ENCODE data around the gene HSD17B1. TPM values are rescaled to one million over a fixed set of nuclear protein-coding genes. Genes with fewer than 3 reads are reported as not detected.

HSD17B1 gene
- total RNA-seq, 3 donors from 2014 or later = 1.2 to 5.6 (median 1.8) TPM

DNA sequence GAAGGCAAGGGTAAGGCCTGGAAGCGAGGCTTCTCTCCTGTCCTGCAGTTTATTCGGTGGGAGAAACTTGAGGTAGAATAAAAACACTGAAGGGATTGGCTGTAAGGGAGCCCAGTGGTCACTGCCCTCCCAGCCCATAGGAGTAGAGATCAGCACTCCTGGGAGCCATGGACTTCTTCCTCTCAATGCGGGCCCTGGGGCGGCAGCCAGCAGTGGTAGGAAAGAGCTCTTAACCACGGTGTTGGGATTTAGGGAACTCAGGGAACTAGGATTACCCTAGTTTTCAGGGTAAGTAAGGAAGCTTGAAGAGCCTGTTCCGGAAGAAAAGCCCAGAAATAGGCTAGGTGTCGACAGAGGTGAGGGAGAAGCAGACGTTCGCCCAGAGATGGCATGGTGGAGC is 40.5 kb upstream of the HSD17B1 start:
- Histone ChIP-seq H3K9me3 (no peaks in the 10 kb centered on the region), H3K36me3 (no peaks in the 10 kb centered on the region), H3K27me3 (no peaks in the 10 kb centered on the region), H3K4me3 (no peak overlapping the region), H3K27ac (peak overlapping the region; percentile 78 to 88), H3K4me1 (peaks cover 0 to under 1% of the 10 kb centered on the region in 2 donors)
- DNase-seq (ENCODE audit: low spot score in 2 of 2) = no peak
- TF ChIP-seq POLR2AphosphoS5 (IDR thresholded peaks at IDR 0.05) (no peak), POLR2A (IDR thresholded peaks at IDR 0.05) (no peak)
- TF ChIP-seq, protein P1, sequence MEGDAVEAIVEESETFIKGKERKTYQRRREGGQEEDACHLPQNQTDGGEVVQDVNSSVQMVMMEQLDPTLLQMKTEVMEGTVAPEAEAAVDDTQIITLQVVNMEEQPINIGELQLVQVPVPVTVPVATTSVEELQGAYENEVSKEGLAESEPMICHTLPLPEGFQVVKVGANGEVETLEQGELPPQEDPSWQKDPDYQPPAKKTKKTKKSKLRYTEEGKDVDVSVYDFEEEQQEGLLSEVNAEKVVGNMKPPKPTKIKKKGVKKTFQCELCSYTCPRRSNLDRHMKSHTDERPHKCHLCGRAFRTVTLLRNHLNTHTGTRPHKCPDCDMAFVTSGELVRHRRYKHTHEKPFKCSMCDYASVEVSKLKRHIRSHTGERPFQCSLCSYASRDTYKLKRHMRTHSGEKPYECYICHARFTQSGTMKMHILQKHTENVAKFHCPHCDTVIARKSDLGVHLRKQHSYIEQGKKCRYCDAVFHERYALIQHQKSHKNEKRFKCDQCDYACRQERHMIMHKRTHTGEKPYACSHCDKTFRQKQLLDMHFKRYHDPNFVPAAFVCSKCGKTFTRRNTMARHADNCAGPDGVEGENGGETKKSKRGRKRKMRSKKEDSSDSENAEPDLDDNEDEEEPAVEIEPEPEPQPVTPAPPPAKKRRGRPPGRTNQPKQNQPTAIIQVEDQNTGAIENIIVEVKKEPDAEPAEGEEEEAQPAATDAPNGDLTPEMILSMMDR (IDR thresholded peaks at IDR 0.05) = no peak
- intact Hi-C loops (cut with DNase I; ENCODE audit: low total_unique reads) = no loop called here

DNA sequence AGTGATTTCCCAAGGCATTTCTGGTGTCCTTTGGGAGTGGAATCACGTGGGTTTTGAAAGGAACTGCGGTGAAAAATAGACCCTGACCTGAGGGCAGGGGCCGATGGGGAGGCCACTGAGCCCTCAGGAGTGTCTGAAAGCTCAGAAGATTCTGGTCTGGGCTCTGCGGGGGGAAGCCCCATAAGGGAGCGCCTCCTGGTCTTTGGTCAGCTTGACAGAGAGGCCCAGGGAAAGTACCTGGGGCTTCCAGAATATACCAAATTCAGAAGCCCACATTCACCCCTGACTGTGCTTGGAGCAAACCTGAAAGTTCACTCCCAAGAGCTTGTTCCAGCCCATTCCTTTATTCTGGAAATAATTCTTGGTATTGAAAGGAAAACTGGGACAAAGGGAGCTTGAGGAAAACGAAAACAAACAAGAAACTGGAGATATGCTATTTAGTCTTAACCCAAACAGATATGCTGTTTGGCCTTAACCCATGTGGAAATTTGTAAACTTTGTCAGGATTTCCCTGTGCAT is 39.9 kb upstream of the HSD17B1 start:
- intact Hi-C loops (cut with DNase I; ENCODE audit: low total_unique reads) = no loop called here

DNA sequence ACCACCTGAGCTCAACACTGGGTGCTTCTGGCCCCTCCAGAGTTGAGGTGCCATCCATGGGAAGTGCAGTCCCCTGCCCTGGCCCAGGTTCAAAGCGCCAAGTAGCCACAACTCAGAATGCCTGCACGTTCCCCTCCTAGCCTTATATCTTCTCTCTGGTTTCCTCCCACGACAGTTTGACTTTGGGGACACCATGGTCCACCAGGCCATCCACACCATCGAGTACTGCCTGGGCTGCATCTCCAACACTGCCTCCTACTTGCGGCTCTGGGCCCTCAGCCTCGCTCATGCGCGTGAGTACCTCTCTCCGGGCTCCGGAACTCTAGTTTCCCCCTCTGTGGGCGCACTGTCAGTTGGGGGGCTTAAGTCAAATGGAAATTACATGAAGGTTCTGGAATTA is 39.0 kb upstream of the HSD17B1 start:
- no peaks in the 10 kb centered on the region for H3K36me3 ChIP-seq
- peaks cover 10 to 12% of the 10 kb centered on the region in 2 donors for H3K4me1 ChIP-seq
- intact Hi-C loops (cut with DNase I; ENCODE audit: low total_unique reads) = no loop called here

More for the DNA sequence above, 39.9 kb upstream of the HSD17B1 start:
- no peak for TF ChIP-seq POLR2A (IDR thresholded peaks at IDR 0.05)
- Histone ChIP-seq H3K27ac (peak overlapping the region; percentile 78 to 88), H3K27me3 (no peaks in the 10 kb centered on the region), H3K4me1 (peaks cover under 1 to 5% of the 10 kb centered on the region in 2 donors), H3K4me3 (no peak overlapping the region), H3K9me3 (no peaks in the 10 kb centered on the region), H3K36me3 (no peaks in the 10 kb centered on the region)
- DNase-seq (ENCODE audit: low spot score in 2 of 2) = no peak

DNA sequence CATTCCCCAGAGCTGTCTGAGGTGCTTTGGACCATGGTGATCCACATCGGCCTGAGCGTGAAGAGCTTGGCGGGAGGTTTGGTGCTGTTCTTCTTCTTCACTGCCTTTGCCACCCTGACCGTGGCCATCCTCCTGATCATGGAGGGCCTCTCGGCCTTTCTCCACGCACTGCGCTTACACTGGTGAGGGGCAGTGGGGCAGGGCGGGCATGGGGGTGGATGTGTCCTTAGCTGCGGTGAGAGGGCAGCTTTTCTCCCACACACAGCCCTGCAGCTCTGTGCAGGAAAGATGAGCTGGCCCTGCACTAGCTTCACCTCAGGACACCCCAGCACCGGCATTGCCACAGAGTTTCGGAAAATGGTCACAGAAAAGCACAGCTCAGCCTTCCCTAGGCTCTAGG is 38.4 kb upstream of the HSD17B1 start:
- intact Hi-C loops (cut with DNase I; ENCODE audit: low total_unique reads) = no loop called here
- Histone ChIP-seq H3K4me3 (no peak overlapping the region), H3K27ac (peak overlapping the region; percentile 78 to 88), H3K36me3 (no peaks in the 10 kb centered on the region), H3K9me3 (no peaks in the 10 kb centered on the region), H3K4me1 (peaks cover 16 to 18% of the 10 kb centered on the region in 2 donors), H3K27me3 (no peaks in the 10 kb centered on the region)
- no peak for DNase-seq (ENCODE audit: low spot score in 2 of 2)
- TF ChIP-seq POLR2AphosphoS5 (IDR thresholded peaks at IDR 0.05) = no peak
- TF ChIP-seq, protein P1 (IDR thresholded peaks at IDR 0.05) = no peak
- TF ChIP-seq POLR2A (IDR thresholded peaks at IDR 0.05) = no peak

More for the DNA sequence above, 39.0 kb upstream of the HSD17B1 start:
- Histone ChIP-seq H3K4me3 (no peak overlapping the region), H3K27ac (peak overlapping the region; percentile 78 to 88), H3K9me3 (no peaks in the 10 kb centered on the region), H3K27me3 (no peaks in the 10 kb centered on the region)
- TF ChIP-seq POLR2AphosphoS5 (IDR thresholded peaks at IDR 0.05) = no peak
- TF ChIP-seq, protein P1 (IDR thresholded peaks at IDR 0.05) = no peak
- TF ChIP-seq POLR2A (IDR thresholded peaks at IDR 0.05) = no peak
- DNase-seq (ENCODE audit: low spot score in 2 of 2) = no peak

DNA sequence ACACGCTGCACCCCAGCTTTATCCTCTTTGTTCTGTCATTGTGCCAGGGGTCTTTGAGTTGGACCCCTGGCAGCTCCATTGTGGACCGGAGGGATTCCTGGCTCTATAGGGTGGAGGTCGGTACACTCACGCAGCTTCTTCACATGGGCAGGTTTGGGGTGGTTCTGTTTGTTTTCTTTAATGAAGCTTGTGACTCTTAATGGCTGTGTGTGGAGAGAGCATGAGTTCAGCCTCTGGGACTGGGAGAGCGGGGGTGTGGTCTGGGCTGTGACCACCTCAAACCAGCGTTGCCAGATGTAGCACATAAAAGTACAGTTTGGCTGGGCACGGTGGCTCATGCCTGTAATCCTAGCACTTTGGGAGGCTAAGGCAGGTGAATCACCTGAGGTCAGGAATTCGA is 37.9 kb upstream of the HSD17B1 start:
- TF ChIP-seq POLR2AphosphoS5 (IDR thresholded peaks at IDR 0.05) (no peak), POLR2A (IDR thresholded peaks at IDR 0.05) (no peak)
- TF ChIP-seq, protein P1 (IDR thresholded peaks at IDR 0.05) = no peak
- intact Hi-C loops (cut with DNase I; ENCODE audit: low total_unique reads) = no loop called here
- Histone ChIP-seq H3K27me3 (no peaks in the 10 kb centered on the region), H3K27ac (peak overlapping the region; percentile 78 to 88), H3K4me1 (peaks cover 21 to 24% of the 10 kb centered on the region in 2 donors), H3K36me3 (no peaks in the 10 kb centered on the region), H3K4me3 (no peak overlapping the region), H3K9me3 (no peaks in the 10 kb centered on the region)
- no peak for DNase-seq (ENCODE audit: low spot score in 2 of 2)

Data from breast epithelium (tissue), 4 donors.